Stimulated activated CD8-positive, alpha-beta memory T cell treated with anti-CD3 and anti-CD28 coated beads, Interleukin-2, amount 100 ng/mL, for 1 hour (primary cell): ENCODE measurements around the gene KIF11.
A peak's percentile ranks its signal among the peaks of the same experiment; 100 is the strongest.
"Not testable (repeated sequence)": the region's sequence is repeated elsewhere in the genome, so short reads cannot be mapped to it uniquely, and the experiment has no call there.

Experiments used
- DNase-seq, 2 donors: peaks; one replicate each; pipeline ENCODE4 v3.0.0-alpha.2; 2020; ENCODE audit warnings: low read depth in 2 of 2

Gene KIF11

DNA sequence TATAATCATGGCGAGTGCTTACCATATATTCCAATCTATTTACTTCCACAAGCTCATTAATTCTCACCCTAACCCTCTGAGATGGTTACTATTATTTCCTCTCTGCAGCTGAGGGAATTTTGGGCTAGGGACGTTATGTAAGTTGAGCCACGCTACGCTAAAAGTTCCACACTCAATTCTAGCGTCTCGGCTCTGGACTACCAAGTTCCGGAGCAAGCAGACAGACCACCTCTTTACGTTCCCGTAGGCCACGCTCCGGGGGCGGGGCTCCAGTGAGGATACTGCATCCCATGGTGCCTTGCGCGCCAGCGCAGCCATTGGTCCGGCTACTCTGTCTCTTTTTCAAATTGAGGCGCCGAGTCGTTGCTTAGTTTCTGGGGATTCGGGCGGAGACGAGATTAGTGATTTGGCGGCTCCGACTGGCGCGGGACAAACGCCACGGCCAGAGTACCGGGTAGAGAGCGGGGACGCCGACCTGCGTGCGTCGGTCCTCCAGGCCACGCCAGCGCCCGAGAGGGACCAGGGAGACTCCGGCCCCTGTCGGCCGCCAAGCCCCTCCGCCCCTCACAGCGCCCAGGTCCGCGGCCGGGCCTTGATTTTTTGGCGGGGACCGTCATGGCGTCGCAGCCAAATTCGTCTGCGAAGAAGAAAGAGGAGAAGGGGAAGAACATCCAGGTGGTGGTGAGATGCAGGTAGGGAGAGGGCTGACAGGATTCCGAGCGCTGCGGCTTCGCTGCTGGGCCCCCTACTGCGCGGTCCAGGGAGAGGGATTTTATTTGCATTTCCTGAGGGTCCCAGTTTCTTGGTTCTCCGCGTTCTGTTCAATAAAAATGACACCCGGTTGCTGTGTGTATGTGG is at the start of gene KIF11:
KIF11 (plus strand) TSS at position 370 of the 858 bp plus-strand sequence; CDS start at position 616, 246 bp downstream.
- DNase-seq: peak; percentile 91 to 94

DNA sequence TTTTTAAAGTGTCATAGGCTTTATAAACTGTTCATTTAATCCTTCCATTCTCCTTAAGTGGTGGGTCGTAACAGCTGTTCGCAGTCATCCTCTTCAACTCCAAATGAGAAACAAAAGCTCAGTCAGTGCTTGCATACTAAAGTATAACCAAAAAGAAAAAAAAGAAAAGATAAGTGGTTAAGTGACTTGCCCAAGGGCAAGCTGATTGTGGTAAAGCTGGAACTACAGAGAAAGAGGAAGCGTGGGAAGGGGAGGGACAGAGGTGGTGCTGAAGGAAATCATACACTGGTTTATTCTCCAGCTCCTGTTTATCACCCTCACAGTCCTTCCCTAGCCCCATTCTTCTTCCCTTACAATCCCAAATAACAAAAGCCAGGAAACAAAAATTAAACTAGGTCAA is 48.6 kb upstream of the KIF11 start:
- no peak for DNase-seq

DNA sequence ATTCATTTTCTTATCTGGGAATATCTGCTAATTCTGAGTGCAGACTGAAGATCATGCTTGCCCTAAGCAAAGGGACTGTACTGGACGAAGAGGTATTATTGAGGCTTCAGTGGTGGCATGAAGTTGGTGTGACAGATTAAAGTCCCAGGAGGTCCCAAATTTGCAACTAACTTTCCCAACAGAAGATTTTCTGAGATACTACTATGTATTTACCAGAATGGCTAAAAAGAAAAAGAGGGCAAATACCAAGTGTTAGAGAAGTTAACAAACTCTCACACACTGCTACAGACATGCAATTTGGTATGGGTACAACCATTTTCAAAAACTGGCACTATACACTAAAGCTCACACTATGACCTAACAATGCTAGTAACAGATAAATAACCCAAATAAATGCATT is 47.4 kb upstream of the KIF11 start:
- DNase-seq: no peak

DNA sequence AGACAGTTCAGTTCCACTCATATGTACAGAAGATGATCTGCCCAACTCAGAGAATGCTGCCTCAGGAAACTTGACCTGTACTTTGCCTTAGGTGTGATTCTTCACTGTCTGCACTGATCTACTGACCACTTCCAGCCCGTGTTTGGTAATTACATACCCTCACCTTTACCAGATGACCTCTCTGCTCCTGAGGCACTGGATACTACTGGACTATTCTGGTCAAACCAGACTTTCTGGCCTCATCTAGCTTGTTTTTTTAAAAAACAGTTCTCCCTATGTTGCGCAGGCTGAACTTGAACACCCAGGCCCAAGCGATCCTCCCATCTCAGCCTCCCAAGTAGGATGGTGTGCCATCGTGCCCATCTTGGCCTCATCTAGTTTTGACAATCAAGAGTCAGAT is 45.3 kb upstream of the KIF11 start:
- DNase-seq: no peak

- no peak for DNase-seq
Observed at GRCh38 chr10:92550924-92551323, 42.0 kb upstream of the KIF11 start.

DNA sequence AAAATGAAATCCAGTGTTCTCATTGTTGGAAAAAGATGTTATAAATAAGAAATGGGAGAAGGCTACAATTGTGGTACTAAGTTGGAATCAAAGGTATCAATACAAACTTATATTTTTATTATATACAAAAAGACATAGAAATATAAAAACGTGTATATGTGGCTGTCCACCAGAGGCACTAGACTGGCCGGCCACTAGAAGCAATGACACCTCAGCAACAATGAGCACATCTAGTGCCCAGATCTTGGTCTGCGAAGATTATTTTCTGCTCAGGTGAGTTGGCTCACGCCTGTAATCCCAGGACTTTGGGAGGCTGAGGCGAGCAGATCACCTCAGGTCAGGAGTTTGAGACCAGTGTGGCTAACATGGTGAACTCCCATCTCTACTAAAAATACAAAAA is 40.6 kb upstream of the KIF11 start:
- DNase-seq: no peak

GRCh38 chr10:92553959-92554358 is 39.0 kb upstream of the KIF11 start:
- no peak for DNase-seq

DNA sequence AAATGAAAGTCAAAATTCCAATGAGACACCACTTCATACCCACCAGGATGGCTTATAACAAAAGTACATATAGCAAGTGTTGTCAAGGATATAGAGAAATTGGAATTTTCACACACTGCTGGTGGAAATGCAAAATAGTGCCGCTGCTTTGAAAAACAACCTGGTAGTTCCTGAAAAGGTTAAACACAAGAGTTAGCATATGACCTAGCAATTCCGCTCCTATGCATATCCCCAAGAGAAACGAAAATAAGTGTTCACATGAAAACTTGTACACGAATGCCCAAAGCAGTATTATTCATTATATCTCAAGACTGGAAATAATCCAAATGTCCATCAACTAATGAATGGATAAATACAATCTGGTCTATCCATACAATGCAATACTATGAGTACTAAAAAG is 33.9 kb upstream of the KIF11 start:
- DNase-seq: no peak

DNA sequence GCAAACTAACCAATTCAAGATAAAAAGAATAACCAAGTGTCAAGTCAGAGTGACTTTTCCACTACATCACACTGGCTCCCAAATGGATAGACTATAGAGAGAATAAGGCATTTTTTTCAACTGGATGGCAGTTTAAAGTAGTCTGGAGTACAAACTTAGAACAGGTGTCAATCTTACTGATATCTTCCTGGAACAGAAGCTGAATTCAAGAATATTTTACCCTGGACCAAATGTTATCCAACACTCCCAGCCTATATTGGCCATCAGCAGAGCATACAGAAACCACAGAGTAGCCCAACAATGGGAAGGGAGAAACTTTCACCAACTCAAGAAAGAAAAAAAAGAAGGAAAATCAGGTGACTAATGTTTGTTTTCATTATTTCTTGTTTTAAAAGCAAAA is 30.5 kb upstream of the KIF11 start:
- DNase-seq: no peak

GRCh38 chr10:92567952-92568600 is 24.9 kb upstream of the KIF11 start:
- DNase-seq: no peak

- DNase-seq: no peak
Observed at GRCh38 chr10:92569071-92569470, 23.9 kb upstream of the KIF11 start.

DNA sequence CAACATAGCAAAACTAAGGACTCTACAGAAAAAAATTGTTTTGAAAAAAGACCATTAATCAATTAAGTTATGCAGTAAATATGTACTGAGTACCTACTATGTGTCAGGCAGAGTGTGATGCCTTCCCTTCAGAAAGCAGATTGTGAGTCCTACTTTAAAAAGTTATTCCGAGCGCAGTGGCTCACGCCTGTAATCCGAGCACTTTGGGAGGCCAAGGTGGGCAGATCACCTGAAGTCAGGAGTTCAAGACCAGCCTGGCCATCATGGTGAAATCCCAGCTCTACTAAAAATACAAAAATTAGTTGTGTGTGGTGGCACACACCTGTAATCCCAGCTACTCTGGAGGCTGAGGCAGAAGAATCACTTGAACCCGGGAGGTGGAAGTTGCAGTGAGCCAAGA is 23.3 kb upstream of the KIF11 start:
- DNase-seq: not testable (repeated sequence)

DNA sequence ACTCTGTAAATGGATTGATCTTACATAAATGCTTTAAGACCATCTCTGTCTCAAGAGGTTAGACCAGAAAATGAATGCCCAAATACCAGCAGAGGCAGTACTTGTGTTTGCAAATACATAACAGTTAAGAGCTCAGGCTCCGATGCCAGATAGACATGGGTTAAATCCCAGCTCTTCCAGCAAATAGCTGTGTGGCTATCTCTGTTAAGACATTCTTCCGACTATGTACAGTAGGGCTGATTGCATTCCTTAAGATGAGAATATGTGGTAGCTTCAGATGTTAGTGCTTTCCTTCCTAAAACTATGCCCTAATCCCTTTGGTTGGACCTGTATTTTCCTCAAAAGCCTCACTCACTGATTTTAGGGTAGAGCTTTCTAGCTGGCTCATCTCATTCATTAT is 21.3 kb upstream of the KIF11 start:
- no peak for DNase-seq

DNA sequence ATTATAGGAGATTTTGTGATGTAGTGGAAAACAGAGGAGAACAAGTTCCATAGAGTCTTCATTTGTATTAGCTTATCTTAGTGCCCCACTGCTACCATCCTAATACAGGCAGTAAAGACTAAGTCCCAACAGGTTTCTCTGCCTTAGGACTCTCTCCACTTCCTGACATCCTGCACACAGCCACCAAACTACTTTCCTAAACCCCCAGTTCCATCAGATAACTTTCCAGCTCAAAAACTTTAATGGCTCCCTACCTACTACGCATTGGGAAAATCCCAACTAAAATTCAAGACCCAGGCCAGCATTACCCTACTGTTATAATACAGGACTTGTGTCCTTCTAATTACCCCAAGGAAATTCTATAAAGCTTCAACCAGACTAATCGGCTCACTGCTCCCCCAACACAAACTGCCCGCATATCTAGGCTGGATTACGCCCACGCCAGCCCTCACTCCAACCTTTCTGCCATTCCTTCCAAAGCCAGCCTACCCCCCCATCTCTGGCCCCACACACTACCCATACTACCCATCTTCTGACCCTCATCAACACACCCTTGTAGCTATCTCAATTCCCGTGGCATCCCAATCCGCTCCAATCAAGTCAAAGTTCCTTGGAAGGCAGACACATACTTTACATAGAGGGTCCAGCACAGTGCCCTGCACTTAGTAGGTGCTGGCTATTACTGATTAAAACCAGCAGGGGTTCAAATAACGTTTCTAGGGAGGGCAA is 20.4 kb upstream of the KIF11 start:
- DNase-seq: no peak

DNA sequence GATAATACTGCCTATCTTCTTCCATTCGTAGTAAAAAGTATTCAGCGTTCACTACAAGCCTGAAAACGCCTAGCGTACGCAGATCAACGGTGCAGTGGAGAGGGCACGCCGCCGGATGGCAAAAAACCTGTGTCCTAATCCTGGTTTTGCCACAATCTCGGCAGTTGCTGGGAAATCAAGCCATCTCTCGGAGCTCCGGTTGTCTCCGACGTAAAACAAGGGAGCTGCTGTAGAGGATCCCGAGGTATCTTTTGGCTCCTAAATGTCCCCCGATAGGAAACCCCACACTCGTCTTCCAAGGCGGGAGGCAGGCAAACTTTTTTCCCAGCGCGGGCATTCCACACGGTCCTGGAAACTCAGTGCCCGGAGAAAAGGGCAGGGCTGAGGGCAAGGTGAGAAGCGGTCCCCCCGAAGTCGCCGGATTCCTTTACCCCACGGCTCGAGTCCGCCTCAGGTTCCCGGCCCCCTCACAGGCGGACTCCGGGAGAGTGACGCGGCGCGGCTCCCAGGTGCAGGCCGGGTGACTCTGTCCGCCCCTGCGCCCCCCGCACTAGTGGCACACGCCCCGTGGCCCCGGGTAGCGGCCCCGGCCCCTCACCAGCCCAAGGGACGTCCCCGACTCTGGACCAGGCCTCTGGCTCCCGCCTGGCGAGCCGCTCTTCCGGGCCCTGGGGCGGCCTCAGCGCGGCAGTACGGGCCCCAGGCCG is 19.7 kb upstream of the KIF11 start:
- DNase-seq: no peak

- DNase-seq: peak; percentile 47 to 60
Observed at GRCh38 chr10:92573798-92574547, 19.0 kb upstream of the KIF11 start, which contains the start of gene IDE. IDE (minus strand) TSS chr10:92574093; CDS start chr10:92574019, 74 bp downstream.

- no peak for DNase-seq
Observed at GRCh38 chr10:92574548-92575261, 18.2 kb upstream of the KIF11 start.

DNA sequence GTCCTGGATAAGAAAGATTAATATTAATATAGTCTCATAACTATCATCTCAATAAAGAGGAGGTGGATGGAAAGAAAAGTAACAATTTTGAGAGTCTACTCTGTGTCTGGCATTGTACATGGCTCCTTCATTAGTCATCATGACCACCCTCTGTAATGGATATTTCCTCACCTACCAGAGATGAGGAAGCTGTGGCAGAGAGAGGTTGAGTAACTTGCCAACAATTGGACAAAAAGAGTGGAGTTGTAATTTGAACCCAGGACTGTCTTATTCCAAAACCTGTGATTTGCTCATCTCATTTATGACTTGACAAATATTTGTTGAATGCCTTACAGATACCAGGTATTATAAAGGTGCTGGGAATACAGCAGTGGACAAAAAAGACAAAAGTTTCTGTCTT is 17.0 kb upstream of the KIF11 start:
- no peak for DNase-seq

- not testable (repeated sequence) for DNase-seq
Observed at GRCh38 chr10:92582347-92582746, 10.6 kb upstream of the KIF11 start.
